Keratinocyte (primary cell): ENCODE data around the gene RAI1. TPM values are rescaled to one million over a fixed set of nuclear protein-coding genes. Genes with fewer than 3 reads are reported as not detected.
A peak's percentile ranks its signal among the peaks of the same experiment; 100 is the strongest.

ENCODE experiments used
- DNase-seq: peaks from one replicate; pipeline ENCODE4 v3.0.0-alpha.2; 2011; ENCODE audit warnings: low read depth, missing footprints, low spot score
- FAIRE-seq: peaks from 2 replicates; lab custom pipeline; 2011; peaks lifted over from hg19 to GRCh38; lab: Jason Lieb, UNC
- H2AFZ ChIP-seq: 2 replicates; pipeline ENCODE4 v1.6.0; 2012; ENCODE audit warnings: low read length, control low read depth, inconsistent platforms; ENCODE audit not compliant: control insufficient read depth
- H3K27ac ChIP-seq: 2 replicates; pipeline ENCODE4 v1.5.1; 2011; ENCODE audit warnings: low read length; ENCODE audit not compliant: control insufficient read depth, insufficient read depth
- H3K27me3 ChIP-seq: 3 replicates; pipeline ENCODE4 v1.6.0; 2011; ENCODE audit warnings: low read length; ENCODE audit not compliant: control insufficient read depth, insufficient read depth; ENCODE audit errors: extremely low read depth
- H3K36me3 ChIP-seq, 2 experiments: 2 replicates in 1 of 2; 3 replicates in 1 of 2; pipeline ENCODE4 v1.5.1; 2011; ENCODE audit warnings: low read length in 2 of 2, mild to moderate bottlenecking in 1 of 2; ENCODE audit not compliant: control insufficient read depth in 2 of 2, insufficient read depth in 2 of 2; ENCODE audit errors: extremely low read depth in 1 of 2
- H3K4me1 ChIP-seq: 3 replicates; pipeline ENCODE4 v1.5.1; 2011; ENCODE audit warnings: low read length; ENCODE audit not compliant: control insufficient read depth, insufficient read depth; ENCODE audit errors: extremely low read depth
- H3K4me2 ChIP-seq: 3 replicates; pipeline ENCODE4 v1.6.0; 2011; ENCODE audit warnings: low read depth, low read length; ENCODE audit not compliant: control insufficient read depth, insufficient read depth; ENCODE audit errors: extremely low read depth
- H3K4me3 ChIP-seq, 3 experiments: fragments of 200-600 bp in 1 of 3; sonication (generic) in 1 of 3; 2 replicates in 2 of 3; 3 replicates in 1 of 3; pipeline ENCODE4 v1.5.1; 2011 to 2016; ENCODE audit warnings: low read length in 3 of 3, mild to moderate bottlenecking in 3 of 3, control low read depth in 2 of 3, inconsistent platforms in 1 of 3, low read depth in 1 of 3, mixed read lengths in 1 of 3, mixed run types in 1 of 3, moderate library complexity in 1 of 3; ENCODE audit not compliant: control insufficient read depth in 2 of 3, insufficient read depth in 2 of 3; ENCODE audit errors: extremely low read depth in 1 of 3
- H3K79me2 ChIP-seq: 2 replicates; pipeline ENCODE4 v1.6.0; 2012; ENCODE audit warnings: low read length; ENCODE audit not compliant: control insufficient read depth, insufficient read depth
- H3K9ac ChIP-seq: 3 replicates; pipeline ENCODE4 v1.6.0; 2011; ENCODE audit warnings: low read length; ENCODE audit not compliant: control insufficient read depth, insufficient read depth; ENCODE audit errors: extremely low read depth
- H3K9me1 ChIP-seq: 3 replicates; pipeline ENCODE4 v1.6.0; 2011; ENCODE audit warnings: low read length; ENCODE audit not compliant: control insufficient read depth, insufficient read depth; ENCODE audit errors: extremely low read depth
- H3K9me3 ChIP-seq: 2 replicates; pipeline ENCODE4 v1.5.1; 2012; ENCODE audit warnings: low read depth, low read length; ENCODE audit not compliant: control insufficient read depth
- H4K20me1 ChIP-seq: 3 replicates; pipeline ENCODE4 v1.6.0; 2011; ENCODE audit warnings: low read length; ENCODE audit not compliant: control insufficient read depth, insufficient read depth; ENCODE audit errors: extremely low read depth
- EZH2 ChIP-seq: IDR thresholded peaks from one replicate; pipeline ENCODE4 v1.6.1; 2012; ENCODE audit warnings: inconsistent platforms, mild to moderate bottlenecking, low read length, moderate library complexity
- dilution Hi-C: fragments of 300-500 bp; cut with MboI; formaldehyde crosslinking; loops from one replicate; pipeline ENCODE4 v1.7.0; 2020; ENCODE audit warnings: low sequenced_read_pairs; ENCODE audit not compliant: extremely low pct_ligation_motif_present
- polyA plus RNA-seq, 5 experiments: library from polyadenylated mRNA; depleted of rRNA in 3 of 5; stranded (reverse) in 3 of 5; stranded (forward) in 1 of 5; unstranded in 1 of 5; fragments of >200 nt; gene quantifications; 1 replicate in 1 of 5; 2 replicates in 3 of 5; 3 replicates in 1 of 5; pipeline versions ENCODE4 v1.2.1 to v1.2.3, GENCODE V29; 2011 to 2012; ENCODE audit warnings: missing spikeins in 2 of 5, low read depth in 1 of 5, low replicate concordance in 1 of 5
- TF ChIP-seq, protein P1 (sequence below), 3 experiments: IDR thresholded peaks in 1 of 3; conservative IDR thresholded peaks in 1 of 3; optimal IDR thresholded peaks in 1 of 3; 2 replicates in 2 of 3; 3 replicates in 1 of 3; pipeline versions ENCODE3 to v1.5.1; 2011; ENCODE audit warnings: low read length in 3 of 3, mild to moderate bottlenecking in 3 of 3, moderate library complexity in 2 of 3, control low read depth in 1 of 3, inconsistent platforms in 1 of 3; ENCODE audit not compliant: insufficient read depth in 2 of 3; ENCODE audit errors: extremely low read depth in 1 of 3

Gene RAI1
- polyA plus RNA-seq, 1 donor (not counting 4 experiments of a cell fraction or from before 2014, with no cell fraction given), result 2.6 TPM

DNA sequence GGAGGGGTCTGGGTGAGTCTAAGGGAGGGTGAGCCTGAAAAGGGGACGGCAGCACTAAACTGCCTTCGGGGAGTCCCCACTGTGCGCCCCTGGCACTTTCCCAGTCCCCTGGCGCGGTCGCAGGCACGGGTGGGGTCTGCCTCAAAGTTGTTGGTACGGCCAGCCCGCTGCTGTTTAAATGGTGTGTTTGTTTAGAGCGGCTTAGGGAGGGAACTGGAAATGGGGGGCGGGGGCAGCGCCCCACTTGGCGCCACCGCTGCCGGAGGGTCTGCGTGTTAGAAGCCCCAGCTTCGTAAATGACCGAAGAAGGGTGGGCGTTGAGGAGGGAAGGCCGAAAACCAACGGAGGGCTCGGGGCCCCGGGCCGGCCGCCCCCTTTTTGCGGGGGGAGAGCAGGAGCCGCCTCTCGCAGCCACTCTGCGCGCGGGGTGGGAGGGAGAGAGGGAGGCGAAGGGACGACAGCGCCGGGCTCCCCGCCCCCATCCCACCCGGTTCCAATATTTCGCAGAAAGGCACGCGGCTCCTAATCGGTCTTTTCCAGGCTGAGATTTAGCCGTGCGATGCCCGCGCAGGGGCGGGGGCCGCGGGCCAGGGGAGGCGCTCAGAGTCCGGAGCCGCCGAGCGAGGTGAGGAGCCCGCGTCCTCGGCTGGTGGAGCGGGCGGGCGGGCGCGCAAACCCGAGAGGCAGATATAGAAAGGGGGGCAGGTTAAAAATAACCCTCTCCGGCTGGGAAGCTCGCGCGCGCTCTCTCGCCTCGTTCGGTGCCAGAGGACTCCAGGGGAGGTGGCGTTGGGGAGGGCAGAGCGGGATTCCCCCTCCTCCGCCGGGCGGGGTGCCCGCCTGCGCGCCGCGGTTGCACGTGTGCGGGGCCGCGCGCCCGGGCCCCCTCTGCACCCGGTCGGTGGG lies 100.6 kb downstream of the RAI1 start:
- H3K9me3 ChIP-seq, result no peaks in the 10 kb centered on the region
- peaks cover 8% of the 10 kb centered on the region for H4K20me1 ChIP-seq
- no peaks in the 10 kb centered on the region for H3K9me1 ChIP-seq
- H3K4me2 ChIP-seq, result peak overlapping the region; percentile 80
- peak overlapping the region; percentile 62 for H3K9ac ChIP-seq
- no peak for FAIRE-seq
- H2AFZ ChIP-seq, result no peak overlapping the region
- dilution Hi-C loops, result no loop called here
- H3K36me3 ChIP-seq, result peaks cover 0 to 6% of the 10 kb centered on the region in 2 experiments
- peak overlapping the region; percentile 24 to 57 (median 43) for H3K4me3 ChIP-seq
- H3K27ac ChIP-seq, result no peak overlapping the region
- no peak for DNase-seq
- peaks cover 36% of the 10 kb centered on the region for H3K79me2 ChIP-seq
- no peak for TF ChIP-seq EZH2
- H3K4me1 ChIP-seq, result peaks cover 43% of the 10 kb centered on the region
- H3K27me3 ChIP-seq, result no peaks in the 10 kb centered on the region

DNA sequence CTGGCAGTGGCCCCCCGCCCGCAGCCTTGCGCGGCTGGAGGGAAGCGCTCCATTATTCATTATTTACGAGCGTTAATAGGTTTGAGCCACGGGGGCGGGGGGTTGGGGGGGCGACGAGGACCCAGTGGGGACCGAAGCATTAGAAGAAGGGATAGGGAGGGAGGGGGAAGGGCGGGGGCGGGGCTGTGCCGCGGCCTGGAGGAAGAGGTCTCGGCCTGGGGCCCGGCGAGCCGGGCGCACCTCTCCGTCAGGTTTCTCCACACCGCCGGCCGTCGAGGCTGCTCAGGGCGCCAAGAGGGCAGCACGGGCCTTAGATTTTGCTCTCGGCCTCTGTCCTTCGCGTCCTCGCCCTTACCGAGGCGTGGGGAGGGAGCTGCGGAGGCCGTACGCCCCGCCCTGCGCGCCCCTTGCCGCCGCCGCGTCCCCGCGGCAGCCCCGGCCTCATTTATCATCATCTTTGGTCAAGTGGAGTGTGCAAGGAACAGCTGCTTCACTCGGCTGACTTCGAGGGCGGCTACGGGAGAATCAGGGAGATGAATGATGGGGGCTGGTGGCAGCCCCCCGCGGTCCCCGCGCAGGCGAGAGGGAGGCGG lies 101.4 kb downstream of the RAI1 start:
- Histone ChIP-seq H3K27me3 (no peaks in the 10 kb centered on the region), H3K27ac (peak overlapping the region; percentile 26), H4K20me1 (peaks cover 11% of the 10 kb centered on the region), H3K4me2 (peak overlapping the region; percentile 81), H3K9ac (peak overlapping the region; percentile 64), H3K4me3 (peak overlapping the region; percentile 19 to 57 (median 51)), H3K9me1 (no peaks in the 10 kb centered on the region), H3K9me3 (no peaks in the 10 kb centered on the region), H2AFZ (no peak overlapping the region), H3K36me3 (peaks cover 0 to 5% of the 10 kb centered on the region in 2 experiments), H3K79me2 (peaks cover 37% of the 10 kb centered on the region), H3K4me1 (peaks cover 43% of the 10 kb centered on the region)
- no peak for TF ChIP-seq EZH2
- TF ChIP-seq, protein P1, sequence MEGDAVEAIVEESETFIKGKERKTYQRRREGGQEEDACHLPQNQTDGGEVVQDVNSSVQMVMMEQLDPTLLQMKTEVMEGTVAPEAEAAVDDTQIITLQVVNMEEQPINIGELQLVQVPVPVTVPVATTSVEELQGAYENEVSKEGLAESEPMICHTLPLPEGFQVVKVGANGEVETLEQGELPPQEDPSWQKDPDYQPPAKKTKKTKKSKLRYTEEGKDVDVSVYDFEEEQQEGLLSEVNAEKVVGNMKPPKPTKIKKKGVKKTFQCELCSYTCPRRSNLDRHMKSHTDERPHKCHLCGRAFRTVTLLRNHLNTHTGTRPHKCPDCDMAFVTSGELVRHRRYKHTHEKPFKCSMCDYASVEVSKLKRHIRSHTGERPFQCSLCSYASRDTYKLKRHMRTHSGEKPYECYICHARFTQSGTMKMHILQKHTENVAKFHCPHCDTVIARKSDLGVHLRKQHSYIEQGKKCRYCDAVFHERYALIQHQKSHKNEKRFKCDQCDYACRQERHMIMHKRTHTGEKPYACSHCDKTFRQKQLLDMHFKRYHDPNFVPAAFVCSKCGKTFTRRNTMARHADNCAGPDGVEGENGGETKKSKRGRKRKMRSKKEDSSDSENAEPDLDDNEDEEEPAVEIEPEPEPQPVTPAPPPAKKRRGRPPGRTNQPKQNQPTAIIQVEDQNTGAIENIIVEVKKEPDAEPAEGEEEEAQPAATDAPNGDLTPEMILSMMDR (optimal IDR thresholded peaks at IDR 0.05 in 1 of 3, IDR thresholded peaks at IDR 0.05 in 1 of 3, conservative IDR thresholded peaks at IDR 0.05 in 1 of 3; ENCODE audit: extremely low read depth in 1 of 3, insufficient read depth in 2 of 3, low read length in 3 of 3), result no peak
- dilution Hi-C loops, result no loop called here
- FAIRE-seq (no peak), DNase-seq (no peak)
